ENCODE results near the gene DNASE1. TPM values are rescaled to one million over a fixed set of nuclear protein-coding genes. Genes with fewer than 3 reads are reported as not detected.
"Not testable (repeated sequence)": the region's sequence is repeated elsewhere in the genome, so short reads cannot be mapped to it uniquely, and the experiment has no call there.

The DNASE1 gene
- polyA plus RNA-seq, 1 of the 3 experiments (the other 2 are of a cell fraction) = 19.8 TPM

DNA sequence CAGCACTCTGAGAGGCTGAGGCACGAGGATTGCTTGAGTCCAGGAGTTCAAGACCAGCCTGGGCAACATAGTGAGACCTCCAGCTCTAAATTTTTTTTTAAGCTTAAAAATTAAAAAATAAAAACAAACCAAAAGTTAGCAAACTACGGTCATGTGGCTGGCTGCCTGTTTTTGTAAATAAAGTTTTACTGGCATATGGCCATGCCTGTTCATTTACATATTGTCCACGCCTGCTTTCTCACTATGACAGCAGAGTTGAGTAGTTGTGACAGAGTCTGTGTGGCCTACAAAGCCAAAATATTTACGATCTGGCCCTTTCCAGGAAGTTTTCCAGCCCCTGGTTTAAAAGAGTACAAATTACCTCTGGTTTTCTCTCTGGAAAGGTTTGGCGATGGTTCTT lies 46.4 kb upstream of the DNASE1 start:
- no peak overlapping the region for H3K27ac ChIP-seq (ENCODE audit: low read depth in 2 of 2, low read length in 1 of 2)
- TF ChIP-seq RAD21 (IDR thresholded peaks at IDR 0.05; ENCODE audit: low read length) = no peak
- TF ChIP-seq CHD2 (IDR thresholded peaks at IDR 0.05; ENCODE audit: low read length, partially characterized antibody) = no peak
- TF ChIP-seq FOXJ3 (CRISPR knock-in tag; IDR thresholded peaks at IDR 0.05) = no peak
- TF ChIP-seq RFX5 (IDR thresholded peaks at IDR 0.05; ENCODE audit: low read length) = no peak
- no peak for TF ChIP-seq NRF1 (IDR thresholded peaks at IDR 0.05; ENCODE audit: low read depth, low read length)
- no peak for TF ChIP-seq GATA2 (CRISPR knock-in tag; IDR thresholded peaks at IDR 0.05)
- TF ChIP-seq EP300 (IDR thresholded peaks at IDR 0.05; ENCODE audit: borderline replicate concordance in 1 of 2, low read depth in 1 of 2, low read length in 1 of 2) = no peak
- TF ChIP-seq GABPA (IDR thresholded peaks at IDR 0.05; ENCODE audit: low read depth) = no peak
- no peak for TF ChIP-seq SMC3 (IDR thresholded peaks at IDR 0.05; ENCODE audit: low read depth, low read length)
- TF ChIP-seq TAF1 (IDR thresholded peaks at IDR 0.05; ENCODE audit: borderline replicate concordance, low read depth, low read length) = no peak
- TF ChIP-seq, protein P1, sequence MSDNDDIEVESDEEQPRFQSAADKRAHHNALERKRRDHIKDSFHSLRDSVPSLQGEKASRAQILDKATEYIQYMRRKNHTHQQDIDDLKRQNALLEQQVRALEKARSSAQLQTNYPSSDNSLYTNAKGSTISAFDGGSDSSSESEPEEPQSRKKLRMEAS (IDR thresholded peaks at IDR 0.05; ENCODE audit: low read depth) = no peak
- no peak for TF ChIP-seq TEAD4 (IDR thresholded peaks at IDR 0.05; ENCODE audit: borderline replicate concordance, insufficient read depth)
- TF ChIP-seq MXI1 (IDR thresholded peaks at IDR 0.05; ENCODE audit: low read depth, low read length) = no peak
- no peak for TF ChIP-seq MEF2A (IDR thresholded peaks at IDR 0.05; ENCODE audit: borderline replicate concordance, low read depth)
- ChIA-PET POLR2A (no interaction called here), CTCF (no interaction called here)
- no peaks in the 10 kb centered on the region for H3F3A ChIP-seq (replicated peaks; ENCODE audit: insufficient read depth)
- H3K4me2 ChIP-seq = no peak overlapping the region
- DNase-seq = no peak
- no peaks in the 10 kb centered on the region for H3K27me3 ChIP-seq (ENCODE audit: insufficient read depth)
- 82% methylated on average over 5 of the region's 5 CpGs for WGBS (ENCODE audit: low lambda C conversion rate)
- no peaks in the 10 kb centered on the region for H4K20me1 ChIP-seq (ENCODE audit: insufficient read depth)
- peaks cover 9 to 12% of the 10 kb centered on the region in 2 experiments for H3K4me1 ChIP-seq (ENCODE audit: control insufficient read depth in 1 of 2, insufficient read depth in 2 of 2, low read depth in 1 of 2, low read length in 1 of 2)
- H3K36me3 ChIP-seq (replicated peaks in 1 of 2; ENCODE audit: control insufficient read depth in 1 of 2, insufficient read depth in 2 of 2, low read length in 1 of 2) = peaks cover 7 to 14% of the 10 kb centered on the region in 2 experiments
- H3K9me2 ChIP-seq = no peaks in the 10 kb centered on the region
- no peak overlapping the region for H3K4me3 ChIP-seq (ENCODE audit: low read depth in 2 of 2, low read length in 1 of 2)
- H3K9me3 ChIP-seq = no peaks in the 10 kb centered on the region
- H3K9ac ChIP-seq = no peak overlapping the region
- H3K79me2 ChIP-seq (ENCODE audit: insufficient read depth) = peaks cover 24% of the 10 kb centered on the region
- H2AFZ ChIP-seq (ENCODE audit: low read depth) = no peak overlapping the region

DNA sequence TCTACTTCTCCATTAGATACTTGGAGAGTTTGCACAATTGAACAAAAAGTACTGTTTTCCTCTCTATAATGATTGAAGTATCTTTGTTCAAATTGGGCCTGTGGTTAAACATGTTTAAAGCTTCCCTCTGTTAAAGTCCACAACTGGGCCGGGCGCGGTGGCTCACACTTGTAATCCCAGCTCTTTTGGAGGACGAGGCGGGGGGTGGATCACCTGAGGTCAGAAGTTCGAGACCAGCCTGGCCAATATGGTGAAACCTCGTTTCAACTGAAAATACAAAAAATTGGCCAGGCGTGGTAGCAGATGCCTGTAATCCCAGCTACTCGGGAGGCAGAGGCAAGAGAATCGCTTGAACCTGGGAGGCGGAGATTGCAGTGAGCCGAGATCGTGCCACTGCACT lies 45.5 kb upstream of the DNASE1 start:
- CTCF ChIA-PET; H3K4me2 ChIP-seq; H2AFZ ChIP-seq (ENCODE audit: low read depth); H3K4me3 ChIP-seq (ENCODE audit: low read depth in 2 of 2, low read length in 1 of 2); H3F3A ChIP-seq (replicated peaks; ENCODE audit: insufficient read depth); H3K9me3 ChIP-seq; H3K27me3 ChIP-seq (ENCODE audit: insufficient read depth); POLR2A ChIA-PET; H3K27ac ChIP-seq (ENCODE audit: low read depth in 2 of 2, low read length in 1 of 2); DNase-seq; H3K9me2 ChIP-seq; H3K36me3 ChIP-seq (replicated peaks in 1 of 2; ENCODE audit: control insufficient read depth in 1 of 2, insufficient read depth in 2 of 2, low read length in 1 of 2); H3K9ac ChIP-seq; H4K20me1 ChIP-seq (ENCODE audit: insufficient read depth): not testable (repeated sequence)
- WGBS (ENCODE audit: low lambda C conversion rate) = 94% methylated on average over 13 of the region's 13 CpGs
- Histone ChIP-seq H3K4me1 (ENCODE audit: control insufficient read depth in 1 of 2, insufficient read depth in 2 of 2, low read depth in 1 of 2, low read length in 1 of 2) (peaks cover 10 to 12% of the 10 kb centered on the region in 2 experiments), H3K79me2 (ENCODE audit: insufficient read depth) (peaks cover 33% of the 10 kb centered on the region)

Measured in SK-N-SH (cell line).